Spinal cord (tissue), 10 donors: ENCODE data around the gene PBOV1. TPM values are rescaled to one million over a fixed set of nuclear protein-coding genes. Genes with fewer than 3 reads are reported as not detected.

Experiments used
- DNase-seq, 6 donors: peaks; one replicate each; pipeline versions ENCODE4 v3.0.0 to v3.0.0-alpha.2; 2013 to 2015; ENCODE audit warnings: low spot score in 6 of 6, low read depth in 4 of 6
- H3K27ac ChIP-seq: one replicate; pipeline ENCODE4 v1.5.1; 2013; ENCODE audit warnings: low read depth, low read length, control low read depth
- H3K27me3 ChIP-seq: one replicate; pipeline ENCODE4 v1.6.1; 2013; ENCODE audit warnings: low read length; ENCODE audit not compliant: control insufficient read depth, insufficient read depth
- H3K36me3 ChIP-seq: one replicate; pipeline ENCODE4 v1.6.1; 2013; ENCODE audit warnings: low read length; ENCODE audit not compliant: control insufficient read depth, insufficient read depth
- H3K4me1 ChIP-seq: one replicate; pipeline ENCODE4 v1.6.1; 2013; ENCODE audit warnings: low read length; ENCODE audit not compliant: control insufficient read depth, insufficient read depth
- H3K4me3 ChIP-seq: one replicate; pipeline ENCODE4 v1.5.1; 2013; ENCODE audit warnings: low read depth, low read length, control low read depth
- H3K9me3 ChIP-seq: one replicate; pipeline ENCODE4 v1.6.1; 2013; ENCODE audit warnings: low read length; ENCODE audit not compliant: control insufficient read depth, insufficient read depth
- WGBS: methylation state at CpG from one replicate; pipeline ENCODE4 v1.1.5; 2013; ENCODE audit warnings: missing lambda C conversion rate; ENCODE audit not compliant: insufficient coverage; 5-methylcytosine and 5-hydroxymethylcytosine counted together
- polyA plus RNA-seq, 2 donors: library from polyadenylated mRNA; unstranded; fragments of 120-200 nt; gene quantifications; one replicate each; pipeline ENCODE4 v1.2.1, GENCODE V29; 2013; ENCODE audit not compliant: insufficient read length in 2 of 2
- total RNA-seq, 2 donors: library from RNA; depleted of rRNA in 1 of 2; stranded (reverse); fragments of 120-200 nt in 1 of 2; fragments of >200 nt in 1 of 2; gene quantifications; one replicate each; pipeline versions ENCODE4 v1.2.3 to v1.2.4, GENCODE V29; 2013 to 2014
- donor health status: healthy.

The PBOV1 gene
- total and polyA plus RNA-seq, 4 donors, result 0.32 TPM; not detected in 3

DNA sequence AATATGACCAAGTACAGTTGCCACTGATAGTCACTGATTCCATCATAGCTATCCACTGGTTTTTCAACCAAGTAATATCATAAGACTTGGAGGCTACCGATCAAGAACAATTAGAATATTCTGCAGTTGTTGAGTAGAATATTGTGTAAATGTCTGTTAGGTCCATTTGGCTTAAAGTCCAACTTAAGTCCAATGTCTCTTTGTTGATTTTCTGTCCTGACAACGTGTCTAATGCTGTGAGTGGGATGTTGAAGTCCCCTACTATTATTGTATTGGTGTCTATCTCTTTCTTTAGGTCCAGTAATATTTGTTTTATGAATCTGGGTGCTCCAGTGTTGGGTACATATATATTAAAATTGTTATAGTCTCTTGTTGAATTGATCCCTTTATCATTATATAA lies 42.7 kb downstream of the PBOV1 start:
- no peaks in the 10 kb centered on the region for H3K27me3 ChIP-seq
- peaks cover 2% of the 10 kb centered on the region for H3K9me3 ChIP-seq
- H3K4me1 ChIP-seq, result no peaks in the 10 kb centered on the region
- no peaks in the 10 kb centered on the region for H3K36me3 ChIP-seq
- no peak overlapping the region for H3K4me3 ChIP-seq
- no peak overlapping the region for H3K27ac ChIP-seq
- DNase-seq, result no peak
- no CpG with 5 or more reads among the region's 2 CpGs for WGBS

Other genes with a start within 250 kb of the PBOV1 start
- 10 to 100 TPM in 1 of 2 donors, 1 to 10 TPM in 1; 7.3 to 10.9 TPM for gene PERP, start 111.1 kb downstream of the PBOV1 start, total RNA-seq
- 1 to 10 TPM; 4.6 to 5.7 TPM for gene PERP, start 111.1 kb downstream of the PBOV1 start, polyA plus RNA-seq
- gene ARFGEF3, start 56.6 kb downstream of the PBOV1 start, total RNA-seq, result 10 to 100 TPM in 1 of 2 donors, 1 to 10 TPM in 1; 9.8 to 45.6 TPM
- 10 to 100 TPM; 15.9 to 24.0 TPM for gene ARFGEF3, start 56.6 kb downstream of the PBOV1 start, polyA plus RNA-seq
- under 1 TPM in 1 of 2 donors, not detected in 1; 0.30 TPM for gene SMIM28, start 159.4 kb upstream of the PBOV1 start, total RNA-seq
- gene SMIM28, start 159.4 kb upstream of the PBOV1 start, polyA plus RNA-seq, result not detected
- gene HEBP2, start 185.7 kb upstream of the PBOV1 start, total RNA-seq, result 10 to 100 TPM in 1 of 2 donors, 1 to 10 TPM in 1; 5.3 to 37.4 TPM
- 10 to 100 TPM; 30.8 to 34.4 TPM for gene HEBP2, start 185.7 kb upstream of the PBOV1 start, polyA plus RNA-seq